ENCODE results near the gene MMD2.

MMD2 gene

GRCh38 chr7:4879396-4880081, 79.4 kb downstream of the MMD2 start:
- Histone ChIP-seq H3K4me2 (ENCODE audit: low read depth, low read length, poor library complexity, severe bottlenecking) (no peak overlapping the region), H3K36me3 (ENCODE audit: insufficient read depth, low read length) (no peaks in the 10 kb centered on the region), H3K79me2 (ENCODE audit: insufficient read depth, low read length) (no peaks in the 10 kb centered on the region), H3K4me3 (ENCODE audit: low read length, poor library complexity, severe bottlenecking) (no peak overlapping the region), H2AFZ (ENCODE audit: low read length) (no peak overlapping the region), H4K20me1 (ENCODE audit: insufficient read depth, low read length, poor library complexity, severe bottlenecking) (no peaks in the 10 kb centered on the region), H3K9me2 (replicated peaks; ENCODE audit: low read depth, low read length) (no peaks in the 10 kb centered on the region), H3K4me1 (ENCODE audit: insufficient read depth, low read length, poor library complexity, severe bottlenecking) (no peaks in the 10 kb centered on the region), H3K9me3 (ENCODE audit: insufficient read depth, low read depth, low read length) (no peaks in the 10 kb centered on the region), H3F3A (ENCODE audit: low read depth) (no peaks in the 10 kb centered on the region), H3K9ac (ENCODE audit: low read depth, low read length, poor library complexity, severe bottlenecking) (no peak overlapping the region), H3K27me3 (ENCODE audit: insufficient read depth, low read length, poor library complexity, severe bottlenecking) (no peaks in the 10 kb centered on the region)
- TF ChIP-seq EZH2phosphoT487 (IDR thresholded peaks at IDR 0.05; ENCODE audit: borderline replicate concordance) = no peak
- TF ChIP-seq, protein P1, sequence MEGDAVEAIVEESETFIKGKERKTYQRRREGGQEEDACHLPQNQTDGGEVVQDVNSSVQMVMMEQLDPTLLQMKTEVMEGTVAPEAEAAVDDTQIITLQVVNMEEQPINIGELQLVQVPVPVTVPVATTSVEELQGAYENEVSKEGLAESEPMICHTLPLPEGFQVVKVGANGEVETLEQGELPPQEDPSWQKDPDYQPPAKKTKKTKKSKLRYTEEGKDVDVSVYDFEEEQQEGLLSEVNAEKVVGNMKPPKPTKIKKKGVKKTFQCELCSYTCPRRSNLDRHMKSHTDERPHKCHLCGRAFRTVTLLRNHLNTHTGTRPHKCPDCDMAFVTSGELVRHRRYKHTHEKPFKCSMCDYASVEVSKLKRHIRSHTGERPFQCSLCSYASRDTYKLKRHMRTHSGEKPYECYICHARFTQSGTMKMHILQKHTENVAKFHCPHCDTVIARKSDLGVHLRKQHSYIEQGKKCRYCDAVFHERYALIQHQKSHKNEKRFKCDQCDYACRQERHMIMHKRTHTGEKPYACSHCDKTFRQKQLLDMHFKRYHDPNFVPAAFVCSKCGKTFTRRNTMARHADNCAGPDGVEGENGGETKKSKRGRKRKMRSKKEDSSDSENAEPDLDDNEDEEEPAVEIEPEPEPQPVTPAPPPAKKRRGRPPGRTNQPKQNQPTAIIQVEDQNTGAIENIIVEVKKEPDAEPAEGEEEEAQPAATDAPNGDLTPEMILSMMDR (conservative IDR thresholded peaks at IDR 0.05; ENCODE audit: low read length) = no peak

DNA sequence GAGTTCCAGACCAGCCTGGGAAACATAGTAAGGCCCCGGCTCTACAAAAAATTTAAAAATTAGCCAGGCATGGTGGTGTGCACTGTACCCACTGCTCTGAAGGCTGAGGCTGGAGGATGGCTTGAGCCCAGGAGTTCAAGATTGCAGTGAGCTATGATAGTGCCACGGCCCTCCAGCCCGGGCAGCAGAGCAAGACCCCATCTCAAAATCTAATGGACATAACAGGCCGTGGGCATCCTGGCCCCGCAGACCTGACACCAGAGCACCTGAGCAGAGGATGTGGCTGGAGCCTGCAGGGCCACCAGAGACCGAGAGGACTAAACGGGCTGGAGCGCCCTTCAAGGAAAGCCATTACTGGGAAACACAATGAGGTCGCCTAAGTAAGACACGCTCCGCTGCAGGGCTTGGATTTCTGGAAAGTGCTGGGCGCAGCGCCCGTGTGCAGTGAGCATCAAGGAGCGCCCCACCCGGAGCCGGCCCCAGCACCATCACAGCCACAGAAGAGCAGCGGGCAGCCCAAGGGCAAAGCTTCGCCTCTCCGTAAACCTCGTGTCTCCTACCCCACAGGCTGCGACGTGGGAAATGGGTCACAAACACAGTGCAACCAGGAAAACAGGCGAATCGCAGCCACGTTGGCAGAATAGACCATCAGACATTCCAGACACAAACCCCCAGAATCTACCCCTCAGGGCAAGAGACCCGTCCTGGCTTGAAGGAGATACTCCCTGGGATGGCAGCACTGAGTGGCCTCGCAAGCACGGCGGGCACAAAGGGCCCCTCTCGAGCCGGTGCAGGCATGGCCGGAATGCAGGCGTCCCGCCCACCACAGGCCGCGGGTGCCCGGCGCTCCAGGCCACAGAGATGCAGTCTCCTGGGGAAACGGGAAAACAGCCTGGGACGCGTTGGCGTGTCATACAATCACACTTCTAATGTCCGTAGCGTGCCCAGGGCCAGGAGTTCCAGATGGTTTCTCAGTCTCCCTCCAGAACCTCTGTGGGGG, 80.4 kb downstream of the MMD2 start:
- Histone ChIP-seq H3K36me3 (ENCODE audit: insufficient read depth, low read length) (no peaks in the 10 kb centered on the region), H2AFZ (ENCODE audit: low read length) (no peak overlapping the region), H3K9ac (ENCODE audit: low read depth, low read length, poor library complexity, severe bottlenecking) (no peak overlapping the region), H3K9me2 (replicated peaks; ENCODE audit: low read depth, low read length) (no peaks in the 10 kb centered on the region), H3K79me2 (ENCODE audit: insufficient read depth, low read length) (no peaks in the 10 kb centered on the region), H3K27me3 (ENCODE audit: insufficient read depth, low read length, poor library complexity, severe bottlenecking) (no peaks in the 10 kb centered on the region), H3F3A (ENCODE audit: low read depth) (no peaks in the 10 kb centered on the region), H3K4me2 (ENCODE audit: low read depth, low read length, poor library complexity, severe bottlenecking) (no peak overlapping the region), H3K4me3 (ENCODE audit: low read length, poor library complexity, severe bottlenecking) (no peak overlapping the region), H3K4me1 (ENCODE audit: insufficient read depth, low read length, poor library complexity, severe bottlenecking) (no peaks in the 10 kb centered on the region), H4K20me1 (ENCODE audit: insufficient read depth, low read length, poor library complexity, severe bottlenecking) (no peaks in the 10 kb centered on the region), H3K9me3 (ENCODE audit: insufficient read depth, low read depth, low read length) (no peaks in the 10 kb centered on the region)
- TF ChIP-seq EZH2phosphoT487 (IDR thresholded peaks at IDR 0.05; ENCODE audit: borderline replicate concordance) = no peak
- TF ChIP-seq, protein P1 (conservative IDR thresholded peaks at IDR 0.05; ENCODE audit: low read length) = no peak

DNA sequence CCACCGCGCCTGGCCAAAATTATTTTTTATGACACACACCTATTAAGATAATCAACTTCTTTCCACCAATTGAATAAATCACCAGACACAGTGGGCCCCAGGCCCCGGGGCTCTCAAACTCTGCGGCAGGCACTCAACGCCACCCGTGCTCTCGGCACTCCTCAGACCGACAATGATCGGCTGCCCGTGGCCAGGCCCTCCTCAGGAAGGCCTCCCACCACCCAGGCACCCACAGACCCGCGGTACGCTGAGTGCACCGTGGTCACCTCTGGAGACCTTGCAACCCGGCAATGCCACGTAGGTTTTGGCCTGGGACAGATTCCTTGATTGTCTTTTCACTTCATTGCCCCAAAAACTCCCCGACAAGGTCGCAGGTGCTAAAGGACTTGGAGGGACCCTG, 82.4 kb downstream of the MMD2 start:
- Histone ChIP-seq H3K9me2 (replicated peaks; ENCODE audit: low read depth, low read length) (no peaks in the 10 kb centered on the region), H3K4me3 (ENCODE audit: low read length, poor library complexity, severe bottlenecking) (no peak overlapping the region), H3K9ac (ENCODE audit: low read depth, low read length, poor library complexity, severe bottlenecking) (no peak overlapping the region), H3K36me3 (ENCODE audit: insufficient read depth, low read length) (no peaks in the 10 kb centered on the region), H3F3A (ENCODE audit: low read depth) (no peaks in the 10 kb centered on the region), H4K20me1 (ENCODE audit: insufficient read depth, low read length, poor library complexity, severe bottlenecking) (no peaks in the 10 kb centered on the region), H3K4me1 (ENCODE audit: insufficient read depth, low read length, poor library complexity, severe bottlenecking) (no peaks in the 10 kb centered on the region), H3K4me2 (ENCODE audit: low read depth, low read length, poor library complexity, severe bottlenecking) (no peak overlapping the region), H2AFZ (ENCODE audit: low read length) (no peak overlapping the region), H3K79me2 (ENCODE audit: insufficient read depth, low read length) (no peaks in the 10 kb centered on the region), H3K9me3 (ENCODE audit: insufficient read depth, low read depth, low read length) (no peaks in the 10 kb centered on the region), H3K27me3 (ENCODE audit: insufficient read depth, low read length, poor library complexity, severe bottlenecking) (no peaks in the 10 kb centered on the region)
- no peak for TF ChIP-seq EZH2phosphoT487 (IDR thresholded peaks at IDR 0.05; ENCODE audit: borderline replicate concordance)
- TF ChIP-seq, protein P1 (conservative IDR thresholded peaks at IDR 0.05; ENCODE audit: low read length) = no peak

All from Loucy (cell line).